Dedifferentiated amniotic fluid mesenchymal stem cell (primary cell): Measurements from ENCODE around the gene TMEM82.
"Not testable (repeated sequence)": the region's sequence is repeated elsewhere in the genome, so short reads cannot be mapped to it uniquely, and the experiment has no call there.

Experiments
- DNase-seq: peaks from one replicate; pipeline ENCODE4 v3.0.0-alpha.2; 2016; ENCODE audit errors: extremely low spot score

The TMEM82 gene

GRCh38 chr1:15742339-15742801, at the start of gene TMEM82:
Gene TMEM82 (plus strand): TSS chr1:15742499. CDS start chr1:15742560, 61 bp downstream.
- DNase-seq: no peak

GRCh38 chr1:15693371-15693770, 48.9 kb upstream of the TMEM82 start:
- DNase-seq: no peak

GRCh38 chr1:15696956-15697521, 45.3 kb upstream of the TMEM82 start:
- DNase-seq: no peak

GRCh38 chr1:15698201-15698600, 44.1 kb upstream of the TMEM82 start:
- DNase-seq: no peak

GRCh38 chr1:15699321-15699720, 43.0 kb upstream of the TMEM82 start:
- not testable (repeated sequence) for DNase-seq

GRCh38 chr1:15700508-15700907, 41.8 kb upstream of the TMEM82 start:
- no peak for DNase-seq

GRCh38 chr1:15701784-15702183, 40.5 kb upstream of the TMEM82 start:
- no peak for DNase-seq

- no peak for DNase-seq
These were observed 39.4 kb upstream of the TMEM82 start for GRCh38 chr1:15702722-15703550.

- DNase-seq: peak; percentile 91
These were observed 38.7 kb upstream of the TMEM82 start for GRCh38 chr1:15703562-15703961.

GRCh38 chr1:15704526-15705183, 37.6 kb upstream of the TMEM82 start:
- DNase-seq: no peak

- no peak for DNase-seq
These were observed 37.1 kb upstream of the TMEM82 start for GRCh38 chr1:15705184-15705566.

GRCh38 chr1:15706751-15707150, 35.5 kb upstream of the TMEM82 start:
- no peak for DNase-seq

- no peak for DNase-seq
These were observed 34.9 kb upstream of the TMEM82 start for GRCh38 chr1:15707239-15707925.

- no peak for DNase-seq
These were observed 33.7 kb upstream of the TMEM82 start for GRCh38 chr1:15708486-15709137.

- no peak for DNase-seq
These were observed 33.1 kb upstream of the TMEM82 start for GRCh38 chr1:15709226-15709625.

GRCh38 chr1:15712168-15712567, 30.1 kb upstream of the TMEM82 start:
- DNase-seq: no peak

GRCh38 chr1:15714406-15715136, 27.7 kb upstream of the TMEM82 start:
- DNase-seq: peak; percentile 29

- no peak for DNase-seq
These were observed 24.7 kb upstream of the TMEM82 start for GRCh38 chr1:15717418-15718125.

- DNase-seq: no peak
These were observed 24.1 kb upstream of the TMEM82 start for GRCh38 chr1:15718199-15718601.

GRCh38 chr1:15719381-15720120, 22.7 kb upstream of the TMEM82 start:
- DNase-seq: no peak
